Thyroid gland (tissue), 4 donors: ENCODE data around the gene JPH2.

ENCODE experiments used
- CTCF ChIP-seq, 6 experiments: fragments of 200-600 bp in 3 of 6; fragments of 450-650 bp in 3 of 6; sonication (generic) in 3 of 6; IDR thresholded peaks; one replicate each; pipeline ENCODE4 v1.5.1; 2016 to 2019; ENCODE audit warnings: antibody characterized with exemption in 6 of 6, mild to moderate bottlenecking in 2 of 6, inconsistent platforms in 1 of 6, moderate library complexity in 1 of 6
- POLR2A ChIP-seq, 2 donors: fragments of 450-650 bp; IDR thresholded peaks; one replicate each; pipeline ENCODE4 v1.6.1; 2017; ENCODE audit warnings: antibody characterized with exemption in 2 of 2, mild to moderate bottlenecking in 2 of 2, moderate library complexity in 1 of 2

- TF ChIP-seq CTCF (IDR thresholded peaks at IDR 0.05): no peak
- no peak for TF ChIP-seq POLR2A (IDR thresholded peaks at IDR 0.05)
Measured at GRCh38 chr20:44199877-44200276, 12.9 kb upstream of the JPH2 start.
